B cell (primary cell): ENCODE measurements around the gene FCN1. TPM values are rescaled to one million over a fixed set of nuclear protein-coding genes. Genes with fewer than 3 reads are reported as not detected.

ENCODE experiments used
- ATAC-seq: fragments of 200-7000 bp; cut with Tn5 transposase; one replicate; pipeline ENCODE4 v1.10.0; 2021; ENCODE audit warnings: low read depth, mild to moderate bottlenecking, moderate number of reproducible peaks, moderate library complexity
- CTCF ChIA-PET: fragments of 350-600 bp; sonication (Branson Sonifier 250); formaldehyde crosslinking; loops from one replicate; lab custom pipeline; 2021; ENCODE audit warnings: antibody characterized with exemption, inconsistent platforms; lab: Charles Lee
- POLR2A ChIA-PET: fragments of 350-600 bp; sonication (Branson Sonifier 250); formaldehyde crosslinking; loops from one replicate; lab custom pipeline; 2021; ENCODE audit warnings: antibody characterized with exemption; lab: Charles Lee
- DNase-seq: peaks from one replicate; pipeline ENCODE4 v3.0.0; 2013
- H2AFZ ChIP-seq: 2 replicates; pipeline ENCODE4 v1.6.1; 2012; ENCODE audit warnings: mild to moderate bottlenecking, low read depth, low read length; ENCODE audit not compliant: insufficient read depth, poor library complexity, severe bottlenecking
- H3K27ac ChIP-seq, 2 donors: 1 replicate in 1 of 2; 2 replicates in 1 of 2; pipeline ENCODE4 v1.5.1; 2012 to 2013; ENCODE audit warnings: low read length in 2 of 2, mild to moderate bottlenecking in 2 of 2, moderate library complexity in 1 of 2
- H3K27me3 ChIP-seq, 4 experiments: fragments of 200-600 bp in 1 of 4; sonication (generic) in 1 of 4; replicated peaks in 1 of 4; 1 replicate in 2 of 4; 2 replicates in 2 of 4; pipeline versions ENCODE4 v1.6.1 to v1.7.0; 2013 to 2016; ENCODE audit warnings: low read length in 3 of 4, mild to moderate bottlenecking in 2 of 4, mixed read lengths in 1 of 4, moderate library complexity in 1 of 4; ENCODE audit not compliant: insufficient read depth in 4 of 4, control insufficient read depth in 3 of 4; ENCODE audit errors: control extremely low read depth in 1 of 4
- H3K36me3 ChIP-seq, 2 experiments: replicated peaks in 1 of 2; 1 replicate in 1 of 2; 2 replicates in 1 of 2; pipeline versions ENCODE4 v1.6.1 to v1.7.1; 2013; ENCODE audit warnings: low read length in 1 of 2; ENCODE audit not compliant: insufficient read depth in 2 of 2, control insufficient read depth in 1 of 2; ENCODE audit errors: control extremely low read depth in 1 of 2, extremely low read depth in 1 of 2
- H3K4me1 ChIP-seq, 2 donors: fragments of 200-600 bp in 1 of 2; sonication (generic) in 1 of 2; 1 replicate in 1 of 2; 2 replicates in 1 of 2; pipeline versions ENCODE4 v1.5.1 to v1.6.1; 2013 to 2017; ENCODE audit warnings: low read length in 2 of 2; ENCODE audit not compliant: control insufficient read depth in 2 of 2, insufficient read depth in 2 of 2
- H3K4me2 ChIP-seq: replicated peaks from 2 replicates; pipeline ENCODE3; 2012; ENCODE audit warnings: mild to moderate bottlenecking, low read depth, low read length; ENCODE audit not compliant: poor library complexity, severe bottlenecking
- H3K4me3 ChIP-seq, 5 experiments: fragments of 200-600 bp in 1 of 5; sonication (generic) in 1 of 5; 1 replicate in 3 of 5; 2 replicates in 2 of 5; pipeline versions ENCODE4 v1.5.1 to v1.7.0; 2011 to 2016; ENCODE audit warnings: low read length in 4 of 5, mild to moderate bottlenecking in 4 of 5, low read depth in 2 of 5, control low read depth in 1 of 5, moderate library complexity in 1 of 5; ENCODE audit not compliant: insufficient read depth in 1 of 5; ENCODE audit errors: control extremely low read depth in 1 of 5, extremely low read depth in 1 of 5
- H3K79me2 ChIP-seq: fragments of 200-600 bp; sonication (generic); one replicate; pipeline ENCODE4 v1.6.0; 2016; ENCODE audit warnings: low read length; ENCODE audit not compliant: control insufficient read depth, insufficient read depth
- H3K9ac ChIP-seq: fragments of 200-600 bp; sonication (generic); 2 replicates; pipeline ENCODE4 v1.6.1; 2017; ENCODE audit warnings: mild to moderate bottlenecking, low read length, moderate library complexity
- H3K9me3 ChIP-seq, 3 donors: one replicate each; pipeline versions ENCODE4 v1.6.1 to v1.7.1; 2013; ENCODE audit warnings: low read length in 2 of 3; ENCODE audit not compliant: control insufficient read depth in 2 of 3, insufficient read depth in 1 of 3; ENCODE audit errors: control extremely low read depth in 1 of 3
- H4K20me1 ChIP-seq: 2 replicates; pipeline ENCODE4 v1.6.0; 2012; ENCODE audit warnings: mild to moderate bottlenecking, low read length; ENCODE audit not compliant: insufficient read depth, control insufficient read depth, poor library complexity, severe bottlenecking
- H3K27ac Mint-ChIP-seq: one replicate; pipeline ENCODE4 v1.8.0; 2021; ENCODE audit warnings: mixed read lengths
- H3K27me3 Mint-ChIP-seq: one replicate; pipeline ENCODE4 v1.8.0; 2021; ENCODE audit warnings: mixed read lengths
- H3K4me1 Mint-ChIP-seq: one replicate; pipeline ENCODE4 v1.8.0; 2021; ENCODE audit warnings: mixed read lengths
- H3K4me3 Mint-ChIP-seq: one replicate; pipeline ENCODE4 v1.8.0; 2021; ENCODE audit warnings: mixed read lengths
- H3K9me3 Mint-ChIP-seq: one replicate; pipeline ENCODE4 v1.8.0; 2022; ENCODE audit warnings: mixed read lengths; ENCODE audit not compliant: insufficient read depth
- CTCF ChIP-seq: fragments of 200-600 bp; IDR thresholded peaks from one replicate; pipeline ENCODE4 v1.8.0; 2022; ENCODE audit warnings: antibody characterized with exemption, mild to moderate bottlenecking
- EZH2 ChIP-seq: IDR thresholded peaks from 2 replicates; pipeline ENCODE4 v1.6.1; 2012; ENCODE audit warnings: borderline replicate concordance, low read depth, mild to moderate bottlenecking, moderate library complexity, low read length; ENCODE audit not compliant: insufficient read depth, poor library complexity, severe bottlenecking
- WGBS: methylation state at CpG from one replicate; pipeline ENCODE4 v1.1.5; 2013; ENCODE audit warnings: missing lambda C conversion rate; ENCODE audit not compliant: insufficient coverage; 5-methylcytosine and 5-hydroxymethylcytosine counted together
- intact Hi-C: fragments of 100-400 bp; cut with micrococcal nuclease; formaldehyde crosslinking; loops from one replicate; pipeline ENCODE4 v1.10.0; 2022
- polyA plus RNA-seq: library from polyadenylated mRNA; depleted of rRNA; stranded (reverse); fragments of >200 nt; gene quantifications from 2 replicates; pipeline ENCODE4 v1.2.3, GENCODE V29; 2012
- total RNA-seq, 2 donors: library from RNA; stranded (reverse); fragments of 120-200 nt in 1 of 2; gene quantifications; 1 replicate in 1 of 2; 2 replicates in 1 of 2; pipeline versions ENCODE4 v1.2.3 to v1.2.4, GENCODE V29; 2013 to 2022

Gene FCN1
- total and polyA plus RNA-seq, 2 donors (not counting 1 experiment from before 2014, with no cell fraction given) = 2.2 to 20.6 TPM

DNA sequence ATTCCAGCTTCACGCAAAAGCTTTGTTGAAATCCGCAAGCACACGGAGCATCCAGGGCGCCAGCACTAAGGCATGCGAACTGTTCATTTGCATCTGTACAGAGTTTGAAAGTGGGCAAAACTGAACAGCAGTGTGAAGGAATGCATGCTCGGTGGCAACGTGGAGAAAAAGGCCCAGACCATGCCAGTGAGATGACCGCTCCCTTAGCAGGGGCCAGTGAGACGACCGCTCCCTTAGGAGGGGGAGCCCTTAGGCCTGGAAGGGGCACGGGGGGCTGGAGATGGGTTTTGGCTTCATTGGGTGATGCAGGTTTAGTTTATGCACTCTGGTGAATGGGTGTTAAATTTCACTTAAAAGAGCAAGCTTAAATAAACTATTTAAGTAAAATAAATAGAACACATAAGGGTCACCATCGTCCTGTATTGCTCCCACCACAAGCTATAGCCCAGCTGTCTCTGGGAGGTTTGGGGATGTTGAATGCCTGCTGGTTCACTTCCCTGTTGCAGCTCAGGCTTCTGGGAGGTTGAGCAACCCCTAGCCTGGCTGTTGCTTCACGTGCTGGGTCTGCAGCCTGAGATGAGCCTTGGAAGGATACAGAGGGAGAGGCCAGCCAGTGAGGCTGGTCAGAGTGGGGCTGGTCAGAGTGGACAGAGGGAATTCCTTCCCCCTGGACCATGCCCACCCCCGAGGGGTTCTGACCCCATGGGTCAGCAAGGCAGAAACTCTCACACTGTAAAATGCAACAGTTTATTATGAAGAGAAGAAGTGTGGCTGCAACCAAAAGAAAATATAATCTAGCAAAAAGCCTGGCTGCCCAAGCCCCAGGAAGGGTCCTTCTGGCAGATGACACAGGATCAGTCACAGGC lies 4.6 kb upstream of the FCN1 start:
- Histone ChIP-seq H2AFZ (no peak overlapping the region), H3K9ac (no peak overlapping the region), H3K4me1 (peaks cover 0 to 5% of the 10 kb centered on the region in 2 donors), H3K27me3 (peaks cover 0 to 10% (median 0%) of the 10 kb centered on the region in 4 experiments), H3K9me3 (peaks cover 1 to 18% (median 17%) of the 10 kb centered on the region in 3 donors), H4K20me1 (no peaks in the 10 kb centered on the region), H3K27ac (no peak overlapping the region), H3K4me3 (no peak overlapping the region), H3K79me2 (no peaks in the 10 kb centered on the region), H3K36me3 (no peaks in the 10 kb centered on the region), H3K4me2 (no peak overlapping the region)
- peaks cover 24% of the 10 kb centered on the region for H3K27me3 Mint-ChIP-seq
- no peak overlapping the region for H3K27ac Mint-ChIP-seq
- CTCF ChIA-PET = no interaction called here
- TF ChIP-seq EZH2 = no peak
- TF ChIP-seq CTCF = no peak
- H3K9me3 Mint-ChIP-seq = peaks cover 7% of the 10 kb centered on the region
- intact Hi-C loops = no loop called here
- POLR2A ChIA-PET = no interaction called here
- ATAC-seq (no peak), DNase-seq (no peak)
- H3K4me1 Mint-ChIP-seq = no peaks in the 10 kb centered on the region
- 96% methylated on average over 8 of the region's 14 CpGs for WGBS
- H3K4me3 Mint-ChIP-seq = no peak overlapping the region

GRCh38 chr9:134919303-134919702 lies 1.6 kb upstream of the FCN1 start:
- TF ChIP-seq EZH2 = no peak
- no peak for TF ChIP-seq CTCF
- peaks cover 1 to 18% (median 17%) of the 10 kb centered on the region in 3 donors for H3K9me3 ChIP-seq
- Mint-ChIP-seq H3K9me3 (peaks cover 7% of the 10 kb centered on the region), H3K4me1 (no peaks in the 10 kb centered on the region), H3K27me3 (peaks cover 15% of the 10 kb centered on the region), H3K27ac (no peak overlapping the region), H3K4me3 (no peak overlapping the region)
- no peak overlapping the region for H3K4me3 ChIP-seq
- WGBS = 100% methylated on average over 3 of the region's 3 CpGs
- no peak for DNase-seq
- no peak overlapping the region for H3K4me2 ChIP-seq
- H4K20me1 ChIP-seq = no peaks in the 10 kb centered on the region
- no peaks in the 10 kb centered on the region for H3K36me3 ChIP-seq
- peaks cover 0 to 5% of the 10 kb centered on the region in 2 donors for H3K4me1 ChIP-seq
- no peak overlapping the region for H3K9ac ChIP-seq
- H3K27ac ChIP-seq = no peak overlapping the region
- peaks cover 0 to 15% (median 0%) of the 10 kb centered on the region in 4 experiments for H3K27me3 ChIP-seq
- POLR2A ChIA-PET = no interaction called here
- ATAC-seq = no peak
- intact Hi-C loops = no loop called here
- no peaks in the 10 kb centered on the region for H3K79me2 ChIP-seq
- CTCF ChIA-PET = no interaction called here
- no peak overlapping the region for H2AFZ ChIP-seq
